Ecto neural progenitor cell (in vitro differentiated cells): ENCODE results near the gene CYP26B1.
A peak's percentile ranks its signal among the peaks of the same experiment; 100 is the strongest.

Experiments used
- DNase-seq: peaks from one replicate; pipeline ENCODE4 v3.0.0-alpha.2; 2018; ENCODE audit warnings: low spot score

The CYP26B1 gene

DNA sequence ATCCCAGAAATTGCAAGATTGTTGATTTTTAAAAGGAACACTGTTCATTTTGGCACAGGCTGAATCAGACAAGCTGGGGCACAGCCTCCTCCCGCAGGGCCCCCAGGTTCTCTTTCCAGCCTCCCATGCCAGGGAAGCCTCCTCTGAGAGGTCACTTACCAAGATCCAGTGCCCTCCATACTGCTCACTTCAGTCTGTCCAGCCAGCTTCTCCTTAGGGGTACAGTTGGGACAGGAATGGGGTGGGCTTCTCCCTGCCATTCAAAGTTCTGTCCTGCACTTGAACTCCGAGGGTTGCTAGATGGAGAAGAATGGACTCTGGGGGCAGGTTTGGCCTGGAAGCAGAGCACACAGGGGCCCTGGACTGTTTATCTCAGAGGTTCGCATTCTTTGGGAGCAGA is 7.5 kb upstream of the CYP26B1 start:
- no peak for DNase-seq

DNA sequence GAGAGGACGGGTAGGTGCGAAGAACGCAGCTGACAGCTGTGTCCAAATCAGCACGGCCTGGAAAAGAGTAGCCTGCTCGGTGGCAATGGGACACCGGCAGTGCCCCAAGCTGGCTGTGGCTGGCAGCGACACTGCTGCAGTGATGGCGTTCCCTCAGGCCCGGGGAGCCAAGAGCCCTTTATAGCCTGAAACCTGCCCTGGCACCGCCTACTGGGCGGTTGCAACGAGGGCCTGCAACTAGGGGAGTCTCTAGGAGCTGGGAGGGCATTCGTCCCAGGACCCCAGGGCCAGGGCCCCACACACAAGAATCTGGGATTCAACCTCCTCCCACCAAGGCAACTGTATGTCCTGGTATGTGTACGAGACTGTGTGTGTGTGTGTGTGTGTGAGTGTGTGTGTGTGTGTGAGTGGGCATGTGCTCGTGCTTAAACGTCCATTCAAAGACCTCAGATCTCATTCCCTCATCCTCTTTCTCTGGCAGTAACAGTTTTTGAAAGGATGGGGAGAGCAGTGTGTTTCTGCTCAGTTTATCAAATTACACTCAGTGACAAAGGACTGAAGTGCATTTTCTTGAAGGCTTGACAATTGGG is 6.8 kb upstream of the CYP26B1 start:
- DNase-seq: peak; percentile 53

DNA sequence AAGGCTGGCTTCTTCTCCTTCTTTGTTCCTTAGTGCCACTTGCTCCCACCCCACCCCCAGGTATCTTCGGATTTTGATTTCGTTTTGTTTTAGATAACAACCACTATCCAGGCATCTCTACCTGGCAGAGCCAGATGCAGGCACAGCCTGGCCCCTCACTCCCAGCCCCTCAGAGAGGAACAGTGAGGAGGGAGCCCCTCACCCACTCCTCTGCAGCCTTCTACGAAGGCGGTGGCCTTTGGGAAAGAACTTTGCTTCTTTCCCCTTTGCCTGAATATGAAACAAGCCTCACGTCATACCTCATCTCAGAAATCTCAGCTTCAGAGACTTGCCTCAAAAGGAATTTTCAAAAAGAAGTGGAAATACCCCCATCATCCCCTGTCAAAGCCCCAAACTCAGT is 6.3 kb upstream of the CYP26B1 start:
- DNase-seq: no peak

DNA sequence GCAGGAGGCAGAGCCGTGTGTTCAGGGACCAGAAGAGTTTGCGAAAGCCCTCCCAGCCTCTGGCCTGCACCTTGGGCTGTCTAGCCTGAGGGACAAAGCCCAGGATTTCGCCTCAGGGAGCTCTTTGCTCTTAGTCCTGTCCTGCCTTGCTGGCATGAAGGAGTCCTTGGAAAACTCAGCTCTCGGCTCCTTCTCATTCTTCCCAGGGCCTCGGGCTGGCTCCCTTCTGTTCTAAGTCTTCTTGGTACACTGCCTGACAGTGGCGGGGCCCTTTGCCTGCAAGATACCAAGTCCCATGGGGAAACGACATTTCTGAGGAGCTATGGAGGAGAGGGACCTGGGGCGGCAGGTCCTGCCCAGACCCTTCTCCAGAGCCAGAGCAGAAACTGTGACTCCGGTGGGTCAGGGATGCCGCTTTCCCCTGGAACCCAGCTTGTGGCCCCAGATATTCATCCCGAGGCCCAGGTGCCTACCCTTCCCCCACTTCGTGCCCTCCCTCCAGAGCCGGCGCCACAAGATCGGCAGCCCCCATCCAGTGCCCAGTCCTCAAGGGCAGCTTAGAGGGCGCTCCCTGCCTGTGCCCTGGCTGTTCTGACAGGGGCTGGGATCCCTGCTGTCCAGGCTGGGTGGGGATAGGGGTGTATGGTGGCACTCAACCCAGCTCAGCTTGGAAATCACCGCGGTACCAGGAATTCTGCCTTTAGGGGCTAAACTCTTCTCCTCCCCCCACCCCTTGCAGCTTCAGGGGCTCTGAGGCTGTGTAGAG is 5.5 kb upstream of the CYP26B1 start:
- DNase-seq: peak; percentile 42

DNA sequence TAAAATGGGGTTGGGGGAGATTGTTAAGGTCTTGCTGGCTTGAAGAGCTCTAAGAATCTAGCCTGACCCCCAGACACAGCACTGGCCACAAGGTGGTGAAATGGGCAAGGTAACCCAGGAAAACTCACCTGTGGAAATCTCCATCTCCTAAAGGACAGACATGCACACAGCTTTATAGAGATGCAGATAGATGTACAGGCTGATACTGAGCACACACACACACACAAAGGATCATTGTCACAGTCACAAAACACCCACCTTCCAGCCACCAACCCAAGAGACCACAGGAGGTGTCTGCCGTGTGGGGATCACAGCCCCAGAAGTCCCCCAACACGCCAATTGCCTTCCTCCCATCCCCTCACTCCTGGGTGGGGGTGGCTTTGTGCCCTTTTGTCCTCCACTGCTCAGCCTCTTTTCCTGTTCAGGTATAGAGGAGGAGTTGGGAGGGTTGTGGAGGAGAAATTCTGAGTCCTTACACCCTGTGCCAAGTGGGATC is 3.2 kb upstream of the CYP26B1 start:
- peak; percentile 38 for DNase-seq

DNA sequence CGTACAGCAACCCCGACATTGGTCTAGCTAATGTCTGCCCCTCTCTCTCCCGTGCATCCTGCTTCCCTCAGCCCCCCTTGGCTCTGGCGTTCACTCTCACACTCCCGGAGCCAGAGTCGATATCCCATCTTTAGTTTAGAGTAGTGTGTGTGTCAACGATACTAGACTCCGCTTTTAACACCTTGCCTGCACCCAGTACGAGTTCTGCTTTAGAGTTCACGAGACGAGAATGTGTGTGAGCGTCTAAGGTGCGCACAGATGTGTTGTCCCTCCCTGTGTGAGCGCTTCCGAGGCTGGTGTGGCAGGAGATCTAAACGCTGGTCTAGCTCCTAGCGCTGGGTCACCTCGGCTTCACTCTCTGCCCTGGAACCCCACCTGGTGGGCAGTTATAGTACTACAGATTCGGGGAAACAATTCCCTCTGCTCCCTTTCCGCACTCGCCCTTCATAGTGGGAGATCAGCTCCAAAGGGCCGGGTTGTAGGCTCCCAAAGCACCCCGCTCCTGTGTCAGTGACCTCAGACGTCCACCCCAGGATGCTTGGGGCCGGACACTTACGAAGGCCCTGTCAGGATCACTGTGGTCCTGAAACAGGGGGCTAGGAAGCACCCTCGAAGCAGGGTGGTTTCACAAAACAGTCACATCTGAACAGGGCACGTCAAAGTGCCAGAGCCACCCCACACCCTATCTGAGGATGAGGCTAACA is 2.6 kb upstream of the CYP26B1 start:
- DNase-seq: peak; percentile 88

DNA sequence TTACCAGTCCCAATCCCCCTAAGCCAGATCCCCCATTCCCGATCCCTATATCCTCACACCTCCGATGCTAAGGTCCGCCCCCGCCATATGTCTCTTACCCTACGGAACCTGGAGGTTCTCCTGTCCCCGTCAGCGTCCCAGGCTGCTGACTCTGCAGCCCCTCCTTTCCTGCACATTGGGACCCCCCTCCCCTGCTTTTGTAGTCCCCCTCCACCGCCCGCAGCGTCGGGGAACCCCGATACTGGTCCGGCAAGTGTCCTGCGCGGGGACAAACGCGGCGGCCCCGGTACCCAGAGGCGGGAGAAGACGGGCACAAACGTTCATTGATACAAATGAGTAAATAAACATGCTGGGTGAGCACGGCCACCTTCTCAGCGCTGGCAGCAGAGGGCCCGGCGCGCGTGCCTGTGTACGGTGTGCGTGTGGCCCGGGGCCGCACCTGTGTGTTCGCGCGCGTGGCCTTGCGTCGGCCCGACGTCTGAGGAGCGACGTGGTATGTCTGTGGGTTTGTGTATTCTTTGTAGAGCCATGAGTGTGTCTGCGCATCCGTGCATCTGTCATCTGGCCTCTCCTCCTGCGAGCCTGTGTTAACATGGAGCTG is 2.0 kb upstream of the CYP26B1 start:
- peak; percentile 53 for DNase-seq

DNA sequence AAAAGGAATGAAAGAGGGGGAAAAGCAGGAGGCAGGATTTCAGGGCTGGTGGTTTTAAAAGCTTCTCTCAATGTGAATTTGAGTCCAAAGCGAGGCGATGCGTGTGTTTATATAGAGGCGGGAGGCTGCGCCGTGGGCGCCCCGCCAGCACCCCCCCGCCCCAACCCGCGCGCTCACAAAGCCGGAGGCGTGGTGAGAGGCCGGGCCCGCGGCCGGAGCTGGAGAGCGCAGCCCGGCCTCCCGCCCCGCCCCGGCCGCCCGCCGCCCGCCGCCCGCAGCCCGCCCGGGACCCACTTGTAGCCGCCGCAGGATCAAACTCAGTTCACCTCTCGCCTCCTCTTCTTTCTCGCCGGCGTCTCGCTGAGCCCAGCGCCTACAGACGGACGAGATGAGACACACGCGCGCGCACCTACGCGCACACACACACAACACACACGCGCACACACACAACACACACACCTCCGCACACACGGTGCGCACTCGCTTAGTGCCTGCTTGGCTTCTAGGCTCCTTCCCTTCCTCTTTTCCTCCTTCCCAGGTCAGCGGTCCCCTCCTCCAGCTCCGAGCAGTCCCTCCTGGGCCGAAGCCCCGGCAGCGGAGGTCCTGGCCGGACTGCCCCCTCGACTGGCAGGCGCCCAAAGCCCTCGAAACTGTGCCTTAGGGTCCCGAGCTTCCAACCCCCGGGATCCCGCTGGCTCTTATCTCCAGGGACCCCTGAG is 1.3 kb upstream of the CYP26B1 start:
- DNase-seq: peak; percentile 73

DNA sequence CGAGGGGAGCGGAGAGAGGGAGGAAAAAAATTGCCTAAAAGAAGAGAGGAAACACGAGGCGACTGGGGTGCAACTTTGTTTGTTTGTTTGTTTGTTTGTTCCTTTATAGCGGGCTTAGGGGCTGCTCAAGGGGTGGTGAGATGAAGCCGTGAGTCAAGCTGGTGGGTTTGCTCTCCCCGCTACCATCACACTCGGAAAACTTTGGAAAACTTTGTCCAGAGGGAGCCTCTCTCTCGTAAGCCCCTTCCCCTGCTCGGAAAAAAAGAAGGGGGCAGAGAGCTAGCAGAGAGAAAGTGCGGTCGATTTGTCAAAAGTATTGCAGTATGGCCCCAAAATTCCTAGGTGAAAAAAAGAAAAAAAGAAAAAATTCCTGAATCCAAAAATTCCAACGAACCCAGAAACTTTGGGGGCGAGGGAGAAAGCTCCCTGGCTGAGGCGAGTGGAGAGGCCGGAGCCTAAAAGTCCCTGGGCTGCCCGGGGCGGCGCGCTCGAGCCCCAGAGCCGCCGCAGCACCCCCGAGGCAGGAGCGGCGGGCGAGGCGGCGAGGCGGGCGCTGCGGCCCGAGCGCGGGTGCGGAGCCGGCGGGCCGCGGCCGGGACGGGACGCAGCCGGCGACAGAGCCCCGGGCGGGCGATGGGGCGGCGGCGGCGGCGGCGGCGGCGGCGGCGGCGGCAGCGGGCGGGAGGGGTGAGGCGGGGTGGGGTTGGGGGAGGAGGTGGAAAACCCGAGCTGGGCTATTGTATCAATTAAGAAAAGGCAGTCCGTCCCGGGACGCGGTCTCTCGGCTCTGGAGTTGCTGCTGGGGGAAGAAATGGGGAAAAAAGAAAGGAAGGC is 558 bp upstream of the CYP26B1 start:
- DNase-seq: peak; percentile 49

DNA sequence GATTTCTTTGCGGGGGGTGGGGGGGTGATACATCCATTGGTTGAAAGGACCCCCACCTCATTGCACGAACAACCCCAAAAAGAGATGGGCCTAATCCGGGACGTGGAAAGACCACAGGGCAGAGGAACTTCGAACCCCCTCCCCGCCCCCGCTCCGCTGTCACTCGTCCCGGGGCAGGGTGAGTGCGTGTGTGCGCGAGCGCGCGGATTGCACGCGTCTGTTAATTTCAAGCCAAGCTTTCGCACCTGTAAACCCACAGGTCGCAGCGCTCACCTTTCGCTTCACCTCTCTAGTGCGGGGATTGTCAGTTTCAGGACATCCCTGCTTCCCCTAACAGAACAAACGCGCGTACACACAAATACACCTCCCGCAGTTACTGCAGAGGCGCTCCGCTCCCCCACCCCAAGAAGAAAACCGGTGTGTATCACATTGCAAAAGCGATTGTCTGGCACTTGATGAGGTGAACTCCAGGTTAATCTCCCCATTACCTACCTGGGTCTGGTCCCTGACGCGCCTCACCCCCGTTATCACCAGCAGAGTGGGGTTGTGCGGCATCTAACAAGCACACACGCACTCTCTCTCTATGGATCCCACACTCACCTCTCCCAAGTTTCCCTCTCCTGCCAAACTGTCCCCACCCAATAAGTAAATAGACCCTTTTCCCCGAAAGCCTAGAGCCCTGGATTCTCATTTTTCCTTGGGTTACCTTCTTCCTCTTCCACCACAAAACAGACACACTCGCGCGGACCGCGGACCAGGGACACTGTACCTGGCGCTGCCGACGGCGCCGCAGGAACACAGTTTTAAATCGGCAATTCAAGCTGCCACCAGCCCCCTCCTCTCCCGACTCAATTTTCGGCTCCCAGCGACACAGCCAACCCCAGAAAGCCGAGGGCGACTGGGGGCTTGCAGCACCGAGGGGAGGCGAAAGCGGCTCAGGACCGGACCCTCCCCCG is 1.0 kb downstream of the CYP26B1 start:
- DNase-seq: peak; percentile 53

DNA sequence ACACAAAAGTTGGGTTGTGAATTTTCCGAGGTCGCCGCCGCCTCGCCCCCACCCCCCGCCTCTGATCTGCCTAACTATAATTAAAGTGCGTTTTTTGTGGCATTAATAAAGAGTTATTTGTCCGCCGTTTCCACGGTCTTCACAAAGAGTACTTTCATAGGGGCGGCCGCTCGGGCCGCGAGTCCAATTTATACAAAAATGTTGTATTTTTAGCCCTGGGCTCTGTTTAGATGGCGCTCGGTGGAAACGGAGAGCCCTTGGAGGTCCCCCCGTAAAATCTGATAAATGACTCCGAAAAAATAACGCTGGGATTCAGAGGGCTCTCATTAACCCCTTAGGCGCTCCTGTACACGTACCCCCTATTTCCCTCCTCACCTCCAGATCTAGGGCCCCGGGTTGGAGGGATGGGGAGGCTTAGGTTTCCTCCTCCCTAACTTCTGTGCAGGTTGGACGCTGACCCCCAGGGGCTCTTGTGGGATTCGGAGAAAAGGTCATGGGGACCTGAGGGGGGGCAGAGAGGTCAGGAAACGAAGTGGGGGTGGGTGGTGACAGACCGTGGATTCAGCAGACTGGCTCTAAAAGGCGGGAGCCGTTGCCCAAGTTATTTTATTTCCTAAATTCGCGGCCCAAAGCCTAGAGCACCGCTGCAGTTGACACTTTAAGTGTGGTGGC is 1.9 kb downstream of the CYP26B1 start:
- peak; percentile 42 for DNase-seq

DNA sequence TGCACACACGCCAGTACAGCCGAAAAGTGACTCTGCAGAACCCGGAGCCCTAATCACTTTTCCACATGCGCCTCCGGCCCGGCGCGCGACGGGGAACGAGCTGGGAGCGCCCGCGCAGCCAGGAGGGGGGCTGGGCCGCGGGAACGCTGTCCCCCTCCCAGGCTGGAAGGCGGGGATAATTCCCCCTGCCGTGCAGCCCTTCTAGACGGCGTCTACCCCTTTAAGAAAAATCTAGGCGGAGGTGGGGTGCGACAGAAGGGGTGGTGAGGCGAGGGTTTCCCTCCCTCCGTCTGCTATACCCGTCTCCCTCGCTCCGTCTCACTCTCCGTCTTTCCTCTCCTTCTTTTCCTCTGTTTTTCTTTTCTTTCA is 2.4 kb downstream of the CYP26B1 start:
- no peak for DNase-seq

DNA sequence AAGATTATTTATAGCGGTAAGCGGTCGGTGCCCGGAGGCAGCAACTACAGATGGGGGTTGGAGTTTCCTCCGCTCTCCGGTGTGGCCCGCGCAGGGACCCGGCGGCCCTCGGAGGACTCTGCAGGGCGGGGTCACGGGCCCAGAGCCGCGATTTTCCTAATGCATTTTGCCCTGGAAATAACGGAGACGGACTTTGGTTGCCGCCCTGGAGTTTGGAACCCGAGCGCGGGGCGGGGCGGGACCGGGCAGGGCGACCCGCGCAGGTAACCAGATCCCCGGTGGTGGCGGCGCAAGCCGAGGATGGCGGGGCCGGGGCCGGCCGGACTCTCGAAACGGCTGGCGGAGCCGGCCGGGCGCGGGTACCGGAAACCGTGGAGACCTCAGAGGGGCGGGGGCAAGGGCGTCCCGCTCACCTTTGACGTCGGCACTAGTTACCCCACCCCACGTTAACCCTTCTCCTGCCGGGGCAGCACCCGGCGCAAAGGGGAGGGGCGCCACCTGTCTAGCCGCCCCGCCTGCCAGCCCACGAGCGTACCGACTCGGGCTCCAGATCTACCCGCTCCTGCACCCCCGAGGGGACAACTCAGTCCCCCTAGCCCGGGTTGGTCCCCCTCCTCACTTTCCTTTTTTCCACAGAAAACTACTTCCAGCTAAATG is 2.9 kb downstream of the CYP26B1 start:
- DNase-seq: peak; percentile 78

DNA sequence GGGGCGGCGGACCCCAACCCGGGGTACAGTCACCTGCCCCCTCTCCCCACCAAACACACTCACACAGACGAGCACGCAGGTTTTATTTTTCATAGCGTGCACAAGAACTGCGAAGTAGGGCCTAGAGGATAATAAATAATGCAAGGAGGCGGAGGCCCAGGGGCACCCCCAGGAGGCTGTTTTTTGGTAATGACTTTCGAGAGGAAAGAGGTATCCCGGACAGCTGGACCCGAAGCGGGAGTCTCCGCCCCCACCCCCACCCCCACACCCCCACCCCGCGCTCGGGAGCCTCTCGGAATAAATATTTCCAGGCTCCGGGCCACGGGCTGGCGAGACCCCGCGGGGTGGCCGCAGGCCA is 3.4 kb downstream of the CYP26B1 start:
- DNase-seq: no peak

DNA sequence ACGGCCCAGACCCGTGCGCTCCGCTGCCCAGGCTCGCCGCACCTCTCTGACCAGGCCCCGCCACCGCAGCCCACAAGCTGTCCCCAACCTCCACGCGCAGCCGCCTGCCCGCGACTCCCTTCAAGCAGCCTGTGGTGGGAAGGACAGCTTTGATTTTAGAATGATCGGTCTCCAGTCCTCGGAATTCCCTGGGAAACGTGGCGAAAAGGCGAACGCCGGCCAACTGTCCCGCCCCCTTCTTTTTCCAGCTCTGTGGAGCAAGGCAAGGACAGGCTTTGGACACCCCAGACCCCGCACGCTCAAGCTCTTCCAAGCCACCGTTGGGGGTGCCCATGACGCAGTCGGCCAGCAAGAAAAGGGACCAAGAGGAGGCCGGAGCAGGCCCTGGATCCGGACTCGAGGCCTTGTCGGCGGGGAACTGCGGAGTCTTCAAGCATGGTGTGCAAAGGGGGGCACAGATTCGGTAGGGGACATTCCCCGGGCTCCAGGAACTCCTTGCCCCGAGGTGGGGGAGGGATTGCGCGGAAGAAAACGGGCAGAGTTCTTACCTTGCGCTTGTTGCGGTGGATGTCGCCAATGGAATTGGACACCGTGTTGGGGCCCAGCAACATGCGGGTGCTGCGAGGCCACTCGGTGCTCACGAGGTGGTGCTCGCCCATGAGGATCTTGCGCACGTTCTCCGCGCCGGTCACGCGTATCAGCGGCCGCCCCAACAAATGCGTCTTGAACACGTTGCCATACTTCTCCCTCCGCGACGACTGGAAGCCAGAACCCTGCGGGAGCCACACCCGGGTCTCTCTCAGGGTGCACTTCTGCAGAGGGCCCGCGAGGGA is 4.0 kb downstream of the CYP26B1 start:
- peak; percentile 68 for DNase-seq

DNA sequence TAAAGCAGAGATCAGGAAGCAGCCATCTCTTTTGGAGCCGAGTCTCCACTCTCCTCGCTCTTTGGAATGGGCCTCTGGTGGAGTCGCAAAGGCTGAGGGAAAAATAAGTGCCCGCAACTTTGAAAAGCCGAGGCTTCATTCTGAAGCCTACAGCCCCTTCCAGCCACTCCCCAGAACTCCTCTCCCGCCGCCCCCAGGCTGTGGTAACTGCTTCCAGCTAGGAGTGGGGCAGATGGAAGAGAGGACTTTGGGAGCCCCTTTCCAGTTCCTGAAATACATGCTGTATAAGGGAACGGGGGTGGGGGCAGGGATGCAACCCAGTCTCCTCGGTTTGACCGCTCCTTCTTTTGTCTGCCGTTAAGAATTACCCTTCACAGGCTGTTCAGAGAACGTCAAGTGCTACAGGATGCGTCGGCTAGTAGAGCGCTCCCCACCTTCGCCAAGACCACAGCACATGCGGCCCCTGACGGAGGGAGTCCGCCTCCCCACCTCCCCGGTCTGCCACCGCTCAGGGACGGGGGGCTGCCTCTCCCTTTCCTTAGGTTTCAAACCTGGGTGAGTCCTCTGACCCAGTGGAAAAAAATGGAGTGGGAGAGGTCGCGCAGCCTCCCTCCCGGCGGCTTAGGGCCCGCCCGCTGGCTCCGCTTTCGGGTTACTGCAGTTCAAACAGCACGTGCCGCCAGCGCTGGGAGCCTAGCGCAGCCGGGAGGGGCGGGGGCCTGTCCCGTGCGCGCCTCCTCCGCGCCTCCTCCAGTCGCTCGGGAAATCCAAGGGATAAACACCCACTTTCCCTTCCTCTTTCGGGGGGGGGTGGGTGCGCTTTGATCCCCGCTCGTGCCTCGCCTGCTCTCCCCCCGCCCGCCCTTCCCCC is 4.9 kb downstream of the CYP26B1 start:
- DNase-seq: peak; percentile 80

DNA sequence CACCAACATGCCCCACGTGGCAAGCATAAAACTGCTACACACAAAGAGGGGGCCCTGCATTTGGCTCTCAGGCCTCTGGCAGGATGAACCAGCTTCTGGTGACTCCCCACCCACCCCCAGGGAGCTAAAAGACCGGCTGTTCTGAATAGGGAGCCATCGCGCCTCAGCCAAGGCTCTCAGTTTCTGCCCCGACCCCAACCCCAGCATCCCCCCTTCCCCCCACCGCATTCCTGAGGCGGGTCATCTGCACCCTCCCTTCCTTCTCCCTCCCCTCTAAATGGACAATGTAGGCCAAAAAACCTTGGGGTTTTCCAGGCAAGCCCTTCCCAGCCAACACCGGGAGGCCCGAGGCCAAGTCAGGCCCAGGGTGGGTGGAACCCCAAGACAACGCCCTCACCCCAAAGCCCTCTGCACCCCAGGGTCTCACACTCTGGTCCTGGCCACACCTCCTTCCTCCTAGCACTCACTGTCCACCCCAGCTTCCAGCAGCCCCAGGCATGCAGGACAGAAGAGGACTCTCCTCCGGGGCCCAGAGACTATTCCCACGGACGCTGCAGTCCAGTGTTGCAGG is 5.7 kb downstream of the CYP26B1 start:
- peak; percentile 43 for DNase-seq
